ENCODE results near the gene MAPRE2. TPM values are rescaled to one million over a fixed set of nuclear protein-coding genes. Genes with fewer than 3 reads are reported as not detected.

The MAPRE2 gene
- total and polyA plus RNA-seq, 2 donors (not counting 1 experiment from before 2014, with no cell fraction given), result 18.5 to 88.1 TPM

- Histone ChIP-seq H3K27me3 (ENCODE audit: control insufficient read depth, insufficient read depth, low read length) (no peaks in the 10 kb centered on the region), H3K79me2 (ENCODE audit: control insufficient read depth, insufficient read depth, low read length) (no peaks in the 10 kb centered on the region), H2AFZ (ENCODE audit: low read length) (no peak overlapping the region), H3K4me1 (ENCODE audit: control insufficient read depth, extremely low read depth, insufficient read depth, low read length) (peaks cover 8% of the 10 kb centered on the region), H3K36me3 (ENCODE audit: control insufficient read depth, insufficient read depth, low read length) (no peaks in the 10 kb centered on the region), H3K4me2 (ENCODE audit: extremely low read depth, insufficient read depth, low read length) (no peak overlapping the region), H3K9ac (ENCODE audit: insufficient read depth, low read length) (no peak overlapping the region), H3K27ac (ENCODE audit: insufficient read depth, low read length) (no peak overlapping the region), H4K20me1 (ENCODE audit: control insufficient read depth, extremely low read depth, insufficient read depth, low read length) (no peaks in the 10 kb centered on the region), H3K9me3 (ENCODE audit: control insufficient read depth, insufficient read depth, low read depth, low read length) (no peaks in the 10 kb centered on the region), H3K4me3 (replicated peaks in 1 of 4; ENCODE audit: control extremely low read depth in 1 of 4, insufficient read depth in 1 of 4, low read depth in 3 of 4, low read length in 4 of 4) (no peak overlapping the region)
- no peak for TF ChIP-seq EZH2 (IDR thresholded peaks at IDR 0.05; ENCODE audit: low read length, missing control alignments)
- TF ChIP-seq, protein P1, sequence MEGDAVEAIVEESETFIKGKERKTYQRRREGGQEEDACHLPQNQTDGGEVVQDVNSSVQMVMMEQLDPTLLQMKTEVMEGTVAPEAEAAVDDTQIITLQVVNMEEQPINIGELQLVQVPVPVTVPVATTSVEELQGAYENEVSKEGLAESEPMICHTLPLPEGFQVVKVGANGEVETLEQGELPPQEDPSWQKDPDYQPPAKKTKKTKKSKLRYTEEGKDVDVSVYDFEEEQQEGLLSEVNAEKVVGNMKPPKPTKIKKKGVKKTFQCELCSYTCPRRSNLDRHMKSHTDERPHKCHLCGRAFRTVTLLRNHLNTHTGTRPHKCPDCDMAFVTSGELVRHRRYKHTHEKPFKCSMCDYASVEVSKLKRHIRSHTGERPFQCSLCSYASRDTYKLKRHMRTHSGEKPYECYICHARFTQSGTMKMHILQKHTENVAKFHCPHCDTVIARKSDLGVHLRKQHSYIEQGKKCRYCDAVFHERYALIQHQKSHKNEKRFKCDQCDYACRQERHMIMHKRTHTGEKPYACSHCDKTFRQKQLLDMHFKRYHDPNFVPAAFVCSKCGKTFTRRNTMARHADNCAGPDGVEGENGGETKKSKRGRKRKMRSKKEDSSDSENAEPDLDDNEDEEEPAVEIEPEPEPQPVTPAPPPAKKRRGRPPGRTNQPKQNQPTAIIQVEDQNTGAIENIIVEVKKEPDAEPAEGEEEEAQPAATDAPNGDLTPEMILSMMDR (conservative IDR thresholded peaks at IDR 0.05 in 1 of 2, IDR thresholded peaks at IDR 0.05 in 1 of 2; ENCODE audit: low read depth in 1 of 2, low read length in 2 of 2), result no peak
- DNase-seq (ENCODE audit: low read depth in 2 of 2), result no peak
Observed at GRCh38 chr18:35032113-35032512, 9.1 kb upstream of the MAPRE2 start.

GRCh38 chr18:35038029-35038428 is 3.2 kb upstream of the MAPRE2 start:
- TF ChIP-seq EZH2 (IDR thresholded peaks at IDR 0.05; ENCODE audit: low read length, missing control alignments), result no peak
- TF ChIP-seq, protein P1 (conservative IDR thresholded peaks at IDR 0.05 in 1 of 2, IDR thresholded peaks at IDR 0.05 in 1 of 2; ENCODE audit: low read depth in 1 of 2, low read length in 2 of 2), result no peak
- no peak for DNase-seq (ENCODE audit: low read depth in 2 of 2)
- Histone ChIP-seq H3K9ac (ENCODE audit: insufficient read depth, low read length) (no peak overlapping the region), H4K20me1 (ENCODE audit: control insufficient read depth, extremely low read depth, insufficient read depth, low read length) (peaks cover 1% of the 10 kb centered on the region), H3K27ac (ENCODE audit: insufficient read depth, low read length) (no peak overlapping the region), H3K27me3 (ENCODE audit: control insufficient read depth, insufficient read depth, low read length) (no peaks in the 10 kb centered on the region), H3K4me3 (replicated peaks in 1 of 4; ENCODE audit: control extremely low read depth in 1 of 4, insufficient read depth in 1 of 4, low read depth in 3 of 4, low read length in 4 of 4) (no peak overlapping the region), H3K9me3 (ENCODE audit: control insufficient read depth, insufficient read depth, low read depth, low read length) (no peaks in the 10 kb centered on the region), H2AFZ (ENCODE audit: low read length) (no peak overlapping the region), H3K4me1 (ENCODE audit: control insufficient read depth, extremely low read depth, insufficient read depth, low read length) (peaks cover 8% of the 10 kb centered on the region), H3K4me2 (ENCODE audit: extremely low read depth, insufficient read depth, low read length) (no peak overlapping the region), H3K79me2 (ENCODE audit: control insufficient read depth, insufficient read depth, low read length) (peaks cover 16% of the 10 kb centered on the region), H3K36me3 (ENCODE audit: control insufficient read depth, insufficient read depth, low read length) (no peaks in the 10 kb centered on the region)

- no peak for DNase-seq (ENCODE audit: low read depth in 2 of 2)
- Histone ChIP-seq H3K4me2 (ENCODE audit: extremely low read depth, insufficient read depth, low read length) (no peak overlapping the region), H3K4me3 (replicated peaks in 1 of 4; ENCODE audit: control extremely low read depth in 1 of 4, insufficient read depth in 1 of 4, low read depth in 3 of 4, low read length in 4 of 4) (no peak overlapping the region), H3K27ac (ENCODE audit: insufficient read depth, low read length) (no peak overlapping the region), H2AFZ (ENCODE audit: low read length) (no peak overlapping the region), H3K4me1 (ENCODE audit: control insufficient read depth, extremely low read depth, insufficient read depth, low read length) (peaks cover 8% of the 10 kb centered on the region), H3K9me3 (ENCODE audit: control insufficient read depth, insufficient read depth, low read depth, low read length) (no peaks in the 10 kb centered on the region), H3K27me3 (ENCODE audit: control insufficient read depth, insufficient read depth, low read length) (no peaks in the 10 kb centered on the region), H3K9ac (ENCODE audit: insufficient read depth, low read length) (no peak overlapping the region), H3K79me2 (ENCODE audit: control insufficient read depth, insufficient read depth, low read length) (peaks cover 21% of the 10 kb centered on the region), H4K20me1 (ENCODE audit: control insufficient read depth, extremely low read depth, insufficient read depth, low read length) (peaks cover 1% of the 10 kb centered on the region), H3K36me3 (ENCODE audit: control insufficient read depth, insufficient read depth, low read length) (no peaks in the 10 kb centered on the region)
- TF ChIP-seq EZH2 (IDR thresholded peaks at IDR 0.05; ENCODE audit: low read length, missing control alignments), result no peak
- TF ChIP-seq, protein P1 (conservative IDR thresholded peaks at IDR 0.05 in 1 of 2, IDR thresholded peaks at IDR 0.05 in 1 of 2; ENCODE audit: low read depth in 1 of 2, low read length in 2 of 2), result no peak
Observed at GRCh38 chr18:35038881-35039491, 2.2 kb upstream of the MAPRE2 start.
